GM19035 (cell line): ENCODE results near the gene CD93.

ENCODE experiments used
- ATAC-seq: cut with Tn5 transposase; IDR thresholded peaks from one replicate; pipeline ENCODE4 v1.9.1; 2021; ENCODE audit not compliant: unreplicated experiment

The CD93 gene

GRCh38 chr20:23037017-23037481 lies 49.1 kb downstream of the CD93 start:
- no peak for ATAC-seq

- no peak for ATAC-seq
Observed at GRCh38 chr20:23036371-23036770, 49.8 kb downstream of the CD93 start.

GRCh38 chr20:23035731-23036130 lies 50.4 kb downstream of the CD93 start:
- ATAC-seq = no peak

- no peak for ATAC-seq
Observed at GRCh38 chr20:23034721-23035671, 51.1 kb downstream of the CD93 start, which contains the start of gene SSTR4. SSTR4 (plus strand) TSS chr20:23035312; CDS start chr20:23035484, 172 bp downstream.

- ATAC-seq = no peak
Observed at GRCh38 chr20:23033918-23034317, 52.2 kb downstream of the CD93 start.

GRCh38 chr20:23032750-23033078 lies 53.4 kb downstream of the CD93 start:
- no peak for ATAC-seq

- ATAC-seq = no peak
Observed at GRCh38 chr20:23032056-23032749, 53.9 kb downstream of the CD93 start.

- no peak for ATAC-seq
Observed at GRCh38 chr20:23031346-23031745, 54.8 kb downstream of the CD93 start.
